HepG2 (cell line): Measurements from ENCODE around the gene PHKA1. TPM values are rescaled to one million over a fixed set of nuclear protein-coding genes. Genes with fewer than 3 reads are reported as not detected.

Experiments used
- ATAC-seq: fragments of 200-7000 bp; cut with Tn5 transposase; 3 replicates; pipeline ENCODE4 v1.9.1; 2020; ENCODE audit warnings: mild to moderate bottlenecking, moderate library complexity
- BruUV-seq: library from RNA; stranded (reverse); fragments of 400-500 nt; replicated peaks from 2 replicates; lab custom pipeline; 2021; lab: Mats Ljungman, UMichigan
- CTCF ChIA-PET: fragments of 300-600 bp; formaldehyde crosslinking; extraction: SDS; loops from one replicate; lab custom pipeline; 2021; ENCODE audit warnings: low total read pairs, inconsistent platforms, low intra/inter-chr PET ratio; lab: Yijun Ruan, JAX
- POLR2A ChIA-PET: fragments of 350-600 bp; sonication (Branson Sonifier 250); formaldehyde crosslinking; loops from one replicate; lab custom pipeline; 2020; ENCODE audit warnings: antibody characterized with exemption, inconsistent platforms; lab: Yijun Ruan, JAX
- DNase-seq: peaks from one replicate; pipeline ENCODE4 v3.0.0-alpha.2; 2015; ENCODE audit warnings: low spot score
- FAIRE-seq: peaks from 3 replicates; lab custom pipeline; 2011; peaks lifted over from hg19 to GRCh38; lab: Jason Lieb, UNC
- H2AFZ ChIP-seq: one replicate; pipeline ENCODE4 v1.6.1; 2011; ENCODE audit warnings: low read length, inconsistent platforms
- H3K27ac ChIP-seq: fragments of 300-600 bp; 3 replicates; pipeline ENCODE4 v1.8.0; 2011; ENCODE audit warnings: mixed run types, mild to moderate bottlenecking, mixed read lengths, low read length, inconsistent platforms; ENCODE audit not compliant: insufficient read depth; ENCODE audit errors: extremely low read length
- H3K27me3 ChIP-seq, 2 experiments: fragments of 200-600 bp in 1 of 2; 2 replicates in 1 of 2; 3 replicates in 1 of 2; pipeline versions ENCODE4 v1.6.0 to v1.8.0; 2011; ENCODE audit warnings: low read length in 2 of 2, mild to moderate bottlenecking in 2 of 2, moderate library complexity in 2 of 2, inconsistent platforms in 1 of 2; ENCODE audit not compliant: insufficient read depth in 2 of 2, control insufficient read depth in 1 of 2
- H3K36me3 ChIP-seq, 2 experiments: fragments of 200-600 bp in 1 of 2; replicated peaks in 1 of 2; 2 replicates in 1 of 2; 3 replicates in 1 of 2; pipeline versions ENCODE4 v1.5.1 to v1.8.0; 2011; ENCODE audit warnings: low read length in 2 of 2, inconsistent platforms in 1 of 2; ENCODE audit not compliant: insufficient read depth in 2 of 2, control insufficient read depth in 1 of 2
- H3K4me1 ChIP-seq: 2 replicates; pipeline ENCODE4 v1.5.1; 2012; ENCODE audit warnings: low read length, inconsistent platforms; ENCODE audit not compliant: insufficient read depth
- H3K4me2 ChIP-seq: 2 replicates; pipeline ENCODE4 v1.6.0; 2011; ENCODE audit warnings: low read depth, low read length, inconsistent platforms
- H3K4me3 ChIP-seq, 3 experiments: fragments of 200-600 bp in 1 of 3; sonication (generic), shearing (Covaris generic) in 1 of 3; replicated peaks in 1 of 3; 2 replicates each; pipeline ENCODE4 v1.5.1; 2011 to 2016; ENCODE audit warnings: low read length in 3 of 3, inconsistent platforms in 2 of 3, low read depth in 2 of 3, mild to moderate bottlenecking in 2 of 3, control low read depth in 1 of 3, mixed read lengths in 1 of 3; ENCODE audit not compliant: insufficient read depth in 1 of 3
- H3K79me2 ChIP-seq: one replicate; pipeline ENCODE4 v1.6.1; 2011; ENCODE audit warnings: low read length, inconsistent platforms; ENCODE audit not compliant: insufficient read depth
- H3K9ac ChIP-seq: 2 replicates; pipeline ENCODE4 v1.6.0; 2011; ENCODE audit warnings: mild to moderate bottlenecking, low read depth, low read length, inconsistent platforms; ENCODE audit not compliant: insufficient read depth
- H3K9me3 ChIP-seq: 2 replicates; pipeline ENCODE4 v1.5.1; 2012; ENCODE audit warnings: mild to moderate bottlenecking, low read length
- H4K20me1 ChIP-seq: 2 replicates; pipeline ENCODE4 v1.6.0; 2011; ENCODE audit warnings: inconsistent platforms, mild to moderate bottlenecking, low read length, moderate library complexity; ENCODE audit not compliant: insufficient read depth
- CEBPZ ChIP-seq: IDR thresholded peaks from 2 replicates; pipeline ENCODE4 v1.6.1; 2012; ENCODE audit warnings: low read length, improper control_type of control experiment
- FOXP4 ChIP-seq: sonication (generic); formaldehyde crosslinking; IDR thresholded peaks from 2 replicates; pipeline ENCODE4 v1.4.0; 2020; ENCODE audit warnings: missing genetic modification reagents
- KLF13 ChIP-seq: sonication (generic); formaldehyde crosslinking; IDR thresholded peaks from 2 replicates; pipeline ENCODE4 v1.4.0; 2020; ENCODE audit warnings: mild to moderate bottlenecking, missing genetic modification reagents
- KMT2B ChIP-seq: IDR thresholded peaks from 2 replicates; pipeline ENCODE4 v1.6.1; 2016; ENCODE audit warnings: missing genetic modification reagents, missing compliant biosample characterization
- SIN3A ChIP-seq: IDR thresholded peaks from 2 replicates; pipeline ENCODE4 v1.6.1; 2011; ENCODE audit warnings: low read depth, mild to moderate bottlenecking, control low read depth, low read length, borderline replicate concordance
- STAG1 ChIP-seq: sonication (generic); formaldehyde crosslinking; IDR thresholded peaks from 2 replicates; pipeline ENCODE4 v1.4.0; 2020; ENCODE audit warnings: missing genetic modification reagents
- TERF1 ChIP-seq: sonication (generic); formaldehyde crosslinking; IDR thresholded peaks from 2 replicates; pipeline ENCODE4 v1.8.0; 2022; ENCODE audit warnings: mild to moderate bottlenecking, missing genetic modification reagents, moderate library complexity
- TMF1 ChIP-seq: sonication (generic); formaldehyde crosslinking; IDR thresholded peaks from 2 replicates; pipeline ENCODE4 v1.8.1; 2022; ENCODE audit warnings: low read depth, missing genetic modification reagents
- YY1 ChIP-seq: IDR thresholded peaks from 2 replicates; pipeline ENCODE4 v1.6.1; 2011; ENCODE audit warnings: low read length, low read depth, moderate library complexity, mild to moderate bottlenecking; ENCODE audit not compliant: insufficient read depth, insufficient replicate concordance
- ZFX ChIP-seq: sonication (generic); formaldehyde crosslinking; IDR thresholded peaks from 2 replicates; pipeline ENCODE4 v1.4.0; 2020; ENCODE audit warnings: mild to moderate bottlenecking, low read depth, missing genetic modification reagents, moderate library complexity
- ZNF225 ChIP-seq: sonication (generic); formaldehyde crosslinking; IDR thresholded peaks from 2 replicates; pipeline ENCODE4 v1.4.0; 2020; ENCODE audit warnings: mild to moderate bottlenecking, missing genetic modification reagents
- ZNF335 ChIP-seq: sonication (generic); formaldehyde crosslinking; IDR thresholded peaks from 2 replicates; pipeline ENCODE4 v1.4.0; 2020; ENCODE audit warnings: missing genetic modification reagents
- WGBS: methylation state at CpG from one replicate; pipeline ENCODE4 v1.1.6; 2017; ENCODE audit warnings: low lambda C conversion rate; 5-methylcytosine and 5-hydroxymethylcytosine counted together
- in situ Hi-C: cut with HindIII; loops from 2 replicates; pipeline ENCODE4 v1.10.0; 2017; ENCODE audit warnings: low pct_unique_long_range_greater_than_20kb; ENCODE audit not compliant: extremely low pct_ligation_motif_present
- intact Hi-C: fragments of 100-400 bp; cut with micrococcal nuclease; formaldehyde crosslinking; loops from one replicate; pipeline ENCODE4 v1.10.0; 2022; ENCODE audit not compliant: unreplicated experiment
- polyA plus RNA-seq, 8 experiments: library from polyadenylated mRNA; depleted of rRNA in 3 of 8; stranded (reverse) in 7 of 8; unstranded in 1 of 8; fragments of >200 nt; fragmentation: Illumina TruSeq in 4 of 8; extraction: Trizol in 4 of 8; gene quantifications; 2 replicates each; pipeline versions ENCODE4 v1.2.1 to v1.2.3, GENCODE V29; 2011 to 2016; ENCODE audit warnings: low read depth in 4 of 8, missing spikeins in 1 of 8, mixed read lengths in 1 of 8; ENCODE audit not compliant: insufficient read depth in 1 of 8
- total RNA-seq, 5 experiments: library from RNA; depleted of rRNA; stranded (reverse); fragments of >200 nt; fragmentation: Illumina TruSeq; extraction: Trizol; gene quantifications; 2 replicates each; pipeline ENCODE4 v1.2.3, GENCODE V29; 2016; ENCODE audit warnings: low read depth in 1 of 5

Gene PHKA1
- total and polyA plus RNA-seq, 2 of the 13 experiments (the other 11 are each of a cell fraction or from before 2014, with no cell fraction given) = 5.4 to 6.6 TPM

GRCh38 chrX:72609313-72609712, 104.8 kb downstream of the PHKA1 start:
- intact Hi-C loops (no loop called here), in situ Hi-C loops (no loop called here)
- Histone ChIP-seq H3K4me3 (no peak overlapping the region), H3K9me3 (no peaks in the 10 kb centered on the region), H3K4me1 (no peaks in the 10 kb centered on the region), H4K20me1 (no peaks in the 10 kb centered on the region), H3K4me2 (no peak overlapping the region), H3K79me2 (no peaks in the 10 kb centered on the region), H3K9ac (no peak overlapping the region), H2AFZ (no peak overlapping the region), H3K27me3 (no peaks in the 10 kb centered on the region), H3K36me3 (no peaks in the 10 kb centered on the region; a peak in 1 of 5 replicates), H3K27ac (no peak overlapping the region)
- WGBS = 92% methylated on average over 2 of the region's 2 CpGs
- ChIA-PET POLR2A (no interaction called here), CTCF (no interaction called here)
- peak; percentile 61 for FAIRE-seq
- TF ChIP-seq STAG1 (CRISPR knock-in tag) (peak; percentile 24), KMT2B (no peak)
- ATAC-seq = peak; percentile 45; the same call in 2 of the 3 replicates
- no TSS peak for BruUV-seq
- DNase-seq = peak; percentile 0

GRCh38 chrX:72604705-72605104, 109.4 kb downstream of the PHKA1 start:
- H3K9me3 ChIP-seq = no peaks in the 10 kb centered on the region
- CTCF ChIA-PET = no interaction called here
- POLR2A ChIA-PET = no interaction called here
- no TSS peak for BruUV-seq
- H3K4me1 ChIP-seq = no peaks in the 10 kb centered on the region
- no peak for FAIRE-seq
- no peak overlapping the region for H3K9ac ChIP-seq
- no peaks in the 10 kb centered on the region for H4K20me1 ChIP-seq
- H3K27ac ChIP-seq = no peak overlapping the region
- no peak for ATAC-seq
- DNase-seq = no peak
- in situ Hi-C loops = no loop called here
- no peak for TF ChIP-seq KLF13 (CRISPR knock-in tag)
- TF ChIP-seq ZNF335 = no peak
- no peak for TF ChIP-seq TERF1 (CRISPR knock-in tag)
- TF ChIP-seq YY1 = no peak
- TF ChIP-seq TMF1 (CRISPR knock-in tag) = no peak
- TF ChIP-seq CEBPZ = no peak
- no peak for TF ChIP-seq ZFX (CRISPR knock-in tag)
- no peak for TF ChIP-seq FOXP4
- TF ChIP-seq ZNF225 = no peak
- no peak for TF ChIP-seq SIN3A
- TF ChIP-seq, all 625 proteins: peak for 0
- 79% methylated on average over 3 of the region's 3 CpGs for WGBS
- Histone ChIP-seq H2AFZ (no peak overlapping the region), H3K36me3 (no peaks in the 10 kb centered on the region; a peak in 1 of 5 replicates), H3K79me2 (no peaks in the 10 kb centered on the region), H3K4me2 (no peak overlapping the region), H3K4me3 (no peak overlapping the region), H3K27me3 (no peaks in the 10 kb centered on the region)
- intact Hi-C loops = no loop called here
